HepG2 (cell line): Measurements from ENCODE around the gene SAE1. TPM values are rescaled to one million over a fixed set of nuclear protein-coding genes. Genes with fewer than 3 reads are reported as not detected.
A peak's percentile ranks its signal among the peaks of the same experiment; 100 is the strongest.

Source experiments
- CEBPG ChIP-seq: IDR thresholded peaks from 2 replicates; pipeline ENCODE4 v1.6.1; 2016
- CREBL2 ChIP-seq: sonication (generic); formaldehyde crosslinking; IDR thresholded peaks from 2 replicates; pipeline ENCODE4 v1.8.1; 2023; ENCODE audit warnings: missing genetic modification reagents, mild to moderate bottlenecking, borderline replicate concordance
- FOXP4 ChIP-seq: sonication (generic); formaldehyde crosslinking; IDR thresholded peaks from 2 replicates; pipeline ENCODE4 v1.4.0; 2020; ENCODE audit warnings: missing genetic modification reagents
- GLI4 ChIP-seq: sonication (generic); formaldehyde crosslinking; IDR thresholded peaks from 2 replicates; pipeline ENCODE4 v1.5.1; 2020; ENCODE audit warnings: missing genetic modification reagents, mild to moderate bottlenecking, moderate library complexity, borderline replicate concordance
- HNF4A ChIP-seq: sonication (generic); formaldehyde crosslinking; IDR thresholded peaks from 2 replicates; pipeline ENCODE4 v1.4.0; 2020; ENCODE audit warnings: missing genetic modification reagents
- HNRNPUL1 ChIP-seq: fragments of 200-400 bp; formaldehyde crosslinking; IDR thresholded peaks from 2 replicates; pipeline ENCODE4 v1.6.1; 2017; ENCODE audit warnings: low read depth, mild to moderate bottlenecking, low read length, moderate library complexity
- MBD4 ChIP-seq: IDR thresholded peaks from 2 replicates; pipeline ENCODE4 v1.6.1; 2012; ENCODE audit warnings: low read length, inconsistent platforms, borderline replicate concordance
- MED1 ChIP-seq: sonication (generic); formaldehyde crosslinking; IDR thresholded peaks from 2 replicates; pipeline ENCODE4 v1.4.0; 2020; ENCODE audit warnings: missing genetic modification reagents
- MED8 ChIP-seq: sonication (generic); formaldehyde crosslinking; IDR thresholded peaks from 2 replicates; pipeline ENCODE4 v1.8.1; 2023; ENCODE audit warnings: mild to moderate bottlenecking, missing genetic modification reagents; ENCODE audit not compliant: insufficient replicate concordance
- MYC ChIP-seq: sonication (generic); formaldehyde crosslinking; IDR thresholded peaks from 2 replicates; pipeline ENCODE4 v1.9.0; 2021; ENCODE audit warnings: missing genetic modification reagents, borderline replicate concordance
- NONO ChIP-seq, 2 experiments: fragments of 450-650 bp in 1 of 2; sonication (generic) in 1 of 2; formaldehyde crosslinking in 1 of 2; IDR thresholded peaks in 1 of 2; conservative IDR thresholded peaks in 1 of 2; 2 replicates each; pipeline versions ENCODE4 v1.6.1 to v1.8.0; 2017 to 2022; ENCODE audit warnings: mild to moderate bottlenecking in 1 of 2, missing genetic modification reagents in 1 of 2, moderate library complexity in 1 of 2
- PAWR ChIP-seq: sonication (generic); formaldehyde crosslinking; IDR thresholded peaks from 2 replicates; pipeline ENCODE4 v1.4.0; 2020; ENCODE audit warnings: missing genetic modification reagents, mild to moderate bottlenecking, borderline replicate concordance
- PPARG ChIP-seq: conservative IDR thresholded peaks from 2 replicates; pipeline ENCODE4 v1.6.1; 2016; ENCODE audit warnings: missing biosample characterization, missing genetic modification reagents
- SMAD1 ChIP-seq: sonication (generic); formaldehyde crosslinking; IDR thresholded peaks from 2 replicates; pipeline ENCODE4 v1.4.0; 2020; ENCODE audit warnings: missing genetic modification reagents, low read depth, mild to moderate bottlenecking, borderline replicate concordance
- SMARCC2 ChIP-seq: fragments of 450-650 bp; IDR thresholded peaks from 2 replicates; pipeline ENCODE4 v1.6.1; 2017; ENCODE audit warnings: antibody characterized with exemption, mild to moderate bottlenecking
- TFE3 ChIP-seq: IDR thresholded peaks from 2 replicates; pipeline ENCODE4 v1.6.1; 2016
- ZFP82 ChIP-seq: sonication (generic); formaldehyde crosslinking; IDR thresholded peaks from 2 replicates; pipeline ENCODE4 v1.5.1; 2020; ENCODE audit warnings: mild to moderate bottlenecking, missing genetic modification reagents, borderline replicate concordance
- ZMAT5 ChIP-seq: sonication (generic); formaldehyde crosslinking; IDR thresholded peaks from 2 replicates; pipeline ENCODE4 v1.5.0; 2020; ENCODE audit warnings: mild to moderate bottlenecking, low read depth, missing genetic modification reagents, borderline replicate concordance
- ZNF646 ChIP-seq: sonication (generic); formaldehyde crosslinking; IDR thresholded peaks from 2 replicates; pipeline ENCODE4 v1.9.0; 2021; ENCODE audit warnings: mild to moderate bottlenecking, missing genetic modification reagents
- polyA plus RNA-seq, 8 experiments: library from polyadenylated mRNA; depleted of rRNA in 3 of 8; stranded (reverse) in 7 of 8; unstranded in 1 of 8; fragments of >200 nt; fragmentation: Illumina TruSeq in 4 of 8; extraction: Trizol in 4 of 8; gene quantifications; 2 replicates each; pipeline versions ENCODE4 v1.2.1 to v1.2.3, GENCODE V29; 2011 to 2016; ENCODE audit warnings: low read depth in 4 of 8, missing spikeins in 1 of 8, mixed read lengths in 1 of 8; ENCODE audit not compliant: insufficient read depth in 1 of 8
- total RNA-seq, 5 experiments: library from RNA; depleted of rRNA; stranded (reverse); fragments of >200 nt; fragmentation: Illumina TruSeq; extraction: Trizol; gene quantifications; 2 replicates each; pipeline ENCODE4 v1.2.3, GENCODE V29; 2016; ENCODE audit warnings: low read depth in 1 of 5

SAE1 gene
- total and polyA plus RNA-seq, 2 of the 13 experiments (the other 11 are each of a cell fraction or from before 2014, with no cell fraction given), result 87.6 to 197 TPM

- TF ChIP-seq ZMAT5 (CRISPR knock-in tag) (no peak), ZFP82 (CRISPR knock-in tag) (no peak), ZNF646 (CRISPR knock-in tag) (no peak), PAWR (CRISPR knock-in tag) (no peak), GLI4 (CRISPR knock-in tag) (no peak), HNRNPUL1 (no peak), TFE3 (CRISPR knock-in tag) (peak; percentile 42; the same call in 1 of the 2 replicates), CEBPG (CRISPR knock-in tag) (no peak; the same call in 1 of the 2 replicates), CREBL2 (CRISPR knock-in tag) (no peak), HNF4A (CRISPR knock-in tag) (no peak; the same call in 1 of the 2 replicates), NONO (IDR thresholded peaks at IDR 0.05) (no peak), NONO (CRISPR knock-in tag; conservative IDR thresholded peaks at IDR 0.05) (no peak), MYC (CRISPR knock-in tag) (no peak), MED8 (CRISPR knock-in tag) (no peak), MED1 (CRISPR knock-in tag) (peak; percentile 17; the same call in 1 of the 2 replicates), FOXP4 (CRISPR knock-in tag) (peak; percentile 77), SMAD1 (CRISPR knock-in tag) (no peak), SMARCC2 (no peak), PPARG (no peak), MBD4 (no peak)
These were observed 59.6 kb downstream of the SAE1 start (continued) for GRCh38 chr19:47190167-47190727.
